ENCODE data around the gene ADAMTS15.

DNA sequence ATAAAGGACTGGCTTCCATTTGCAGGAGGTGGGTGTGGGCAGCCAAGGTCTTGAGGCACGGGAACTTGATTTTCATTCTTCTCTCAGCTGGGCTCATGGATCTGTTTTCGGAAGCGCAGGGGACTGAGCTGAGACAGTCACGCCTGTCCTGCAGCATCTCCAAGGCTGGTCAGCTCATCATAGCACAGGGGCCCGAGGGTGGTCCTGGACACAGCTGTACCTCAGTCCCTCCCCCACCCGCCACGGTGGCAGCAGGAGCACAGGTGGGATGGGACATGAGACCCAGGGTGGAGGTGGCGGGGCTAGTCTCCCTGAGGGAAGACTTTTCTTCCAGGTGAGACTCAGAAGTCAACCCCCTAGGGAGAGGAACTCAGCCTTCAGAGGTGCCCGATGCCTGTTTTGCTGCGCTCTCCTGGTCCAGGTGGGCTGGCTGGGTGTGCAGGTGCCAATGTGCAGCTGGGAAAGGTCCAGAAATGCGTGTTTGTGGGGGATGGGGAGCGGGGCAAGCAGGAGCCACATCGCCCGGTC is 23.8 kb upstream of the ADAMTS15 start:
- TF ChIP-seq, protein P1, sequence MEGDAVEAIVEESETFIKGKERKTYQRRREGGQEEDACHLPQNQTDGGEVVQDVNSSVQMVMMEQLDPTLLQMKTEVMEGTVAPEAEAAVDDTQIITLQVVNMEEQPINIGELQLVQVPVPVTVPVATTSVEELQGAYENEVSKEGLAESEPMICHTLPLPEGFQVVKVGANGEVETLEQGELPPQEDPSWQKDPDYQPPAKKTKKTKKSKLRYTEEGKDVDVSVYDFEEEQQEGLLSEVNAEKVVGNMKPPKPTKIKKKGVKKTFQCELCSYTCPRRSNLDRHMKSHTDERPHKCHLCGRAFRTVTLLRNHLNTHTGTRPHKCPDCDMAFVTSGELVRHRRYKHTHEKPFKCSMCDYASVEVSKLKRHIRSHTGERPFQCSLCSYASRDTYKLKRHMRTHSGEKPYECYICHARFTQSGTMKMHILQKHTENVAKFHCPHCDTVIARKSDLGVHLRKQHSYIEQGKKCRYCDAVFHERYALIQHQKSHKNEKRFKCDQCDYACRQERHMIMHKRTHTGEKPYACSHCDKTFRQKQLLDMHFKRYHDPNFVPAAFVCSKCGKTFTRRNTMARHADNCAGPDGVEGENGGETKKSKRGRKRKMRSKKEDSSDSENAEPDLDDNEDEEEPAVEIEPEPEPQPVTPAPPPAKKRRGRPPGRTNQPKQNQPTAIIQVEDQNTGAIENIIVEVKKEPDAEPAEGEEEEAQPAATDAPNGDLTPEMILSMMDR (IDR thresholded peaks at IDR 0.05), result no peak
- TF ChIP-seq POLR2A (IDR thresholded peaks at IDR 0.05), result no peak

All from lower leg skin (tissue), 3 donors.